Epithelial cell of esophagus (primary cell): ENCODE measurements around the gene DBP.

Source experiments
- DNase-seq: peaks from one replicate; pipeline ENCODE4 v3.0.0; 2010; ENCODE audit warnings: low read depth
- H3K4me3 ChIP-seq: 2 replicates; pipeline ENCODE4 v1.5.1; 2011; ENCODE audit warnings: mild to moderate bottlenecking, low read length, control low read depth
- CTCF ChIP-seq: IDR thresholded peaks from 2 replicates; pipeline ENCODE4 v1.5.1; 2011; ENCODE audit warnings: low read depth, mild to moderate bottlenecking, low read length, control low read depth, inconsistent platforms; ENCODE audit not compliant: insufficient read depth; ENCODE audit errors: missing control alignments

The DBP gene

GRCh38 chr19:48671446-48671995, 34.3 kb upstream of the DBP start:
- H3K4me3 ChIP-seq, result no peak overlapping the region
- TF ChIP-seq CTCF, result no peak
- no peak for DNase-seq

- no peak for DNase-seq
- no peak for TF ChIP-seq CTCF
- H3K4me3 ChIP-seq, result no peak overlapping the region
These were observed 33.7 kb upstream of the DBP start for GRCh38 chr19:48670699-48671445.

- no peak for DNase-seq
- H3K4me3 ChIP-seq, result no peak overlapping the region
These were observed 32.9 kb upstream of the DBP start for GRCh38 chr19:48669903-48670668.

GRCh38 chr19:48668761-48669160, 31.6 kb upstream of the DBP start:
- TF ChIP-seq CTCF, result no peak

More at GRCh38 chr19:48669903-48670668, 32.9 kb upstream of the DBP start:
- no peak for TF ChIP-seq CTCF

GRCh38 chr19:48668332-48668731, 31.2 kb upstream of the DBP start:
- H3K4me3 ChIP-seq, result no peak overlapping the region
- no peak for TF ChIP-seq CTCF
- no peak for DNase-seq

More at GRCh38 chr19:48668761-48669160, 31.6 kb upstream of the DBP start:
- no peak overlapping the region for H3K4me3 ChIP-seq
- DNase-seq, result no peak

- no peak for DNase-seq
- TF ChIP-seq CTCF, result no peak
- H3K4me3 ChIP-seq, result no peak overlapping the region
These were observed 28.6 kb upstream of the DBP start for GRCh38 chr19:48665786-48666185.
